ENCODE measurements around the gene NPY1R.

DNA sequence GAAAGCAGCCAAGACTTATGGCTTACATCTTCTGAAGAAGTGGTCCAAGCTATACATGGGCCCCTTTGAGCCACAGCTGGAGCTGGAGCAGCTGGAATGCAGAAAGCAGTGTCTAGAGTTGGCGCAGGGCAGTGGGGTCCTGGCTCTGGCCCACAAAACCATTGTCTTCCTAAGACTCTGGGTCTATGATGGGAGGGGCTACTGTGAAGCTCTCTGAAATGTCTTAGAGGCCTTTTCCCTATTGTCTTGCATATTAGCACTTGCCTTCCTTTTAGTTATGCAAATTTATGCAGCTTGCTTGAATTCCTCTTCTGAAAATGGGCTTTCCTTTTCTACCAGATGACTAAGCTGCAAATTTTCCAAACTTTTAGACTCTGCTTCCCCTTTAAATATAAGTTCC is 15.3 kb downstream of the NPY1R start:
- TF ChIP-seq, protein P1, sequence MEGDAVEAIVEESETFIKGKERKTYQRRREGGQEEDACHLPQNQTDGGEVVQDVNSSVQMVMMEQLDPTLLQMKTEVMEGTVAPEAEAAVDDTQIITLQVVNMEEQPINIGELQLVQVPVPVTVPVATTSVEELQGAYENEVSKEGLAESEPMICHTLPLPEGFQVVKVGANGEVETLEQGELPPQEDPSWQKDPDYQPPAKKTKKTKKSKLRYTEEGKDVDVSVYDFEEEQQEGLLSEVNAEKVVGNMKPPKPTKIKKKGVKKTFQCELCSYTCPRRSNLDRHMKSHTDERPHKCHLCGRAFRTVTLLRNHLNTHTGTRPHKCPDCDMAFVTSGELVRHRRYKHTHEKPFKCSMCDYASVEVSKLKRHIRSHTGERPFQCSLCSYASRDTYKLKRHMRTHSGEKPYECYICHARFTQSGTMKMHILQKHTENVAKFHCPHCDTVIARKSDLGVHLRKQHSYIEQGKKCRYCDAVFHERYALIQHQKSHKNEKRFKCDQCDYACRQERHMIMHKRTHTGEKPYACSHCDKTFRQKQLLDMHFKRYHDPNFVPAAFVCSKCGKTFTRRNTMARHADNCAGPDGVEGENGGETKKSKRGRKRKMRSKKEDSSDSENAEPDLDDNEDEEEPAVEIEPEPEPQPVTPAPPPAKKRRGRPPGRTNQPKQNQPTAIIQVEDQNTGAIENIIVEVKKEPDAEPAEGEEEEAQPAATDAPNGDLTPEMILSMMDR (IDR thresholded peaks at IDR 0.05), result no peak
- no peak for TF ChIP-seq POLR2A (IDR thresholded peaks at IDR 0.05)

Data from uterus (tissue), 2 donors.